ENCODE data around the gene TPM4.

The TPM4 gene

DNA sequence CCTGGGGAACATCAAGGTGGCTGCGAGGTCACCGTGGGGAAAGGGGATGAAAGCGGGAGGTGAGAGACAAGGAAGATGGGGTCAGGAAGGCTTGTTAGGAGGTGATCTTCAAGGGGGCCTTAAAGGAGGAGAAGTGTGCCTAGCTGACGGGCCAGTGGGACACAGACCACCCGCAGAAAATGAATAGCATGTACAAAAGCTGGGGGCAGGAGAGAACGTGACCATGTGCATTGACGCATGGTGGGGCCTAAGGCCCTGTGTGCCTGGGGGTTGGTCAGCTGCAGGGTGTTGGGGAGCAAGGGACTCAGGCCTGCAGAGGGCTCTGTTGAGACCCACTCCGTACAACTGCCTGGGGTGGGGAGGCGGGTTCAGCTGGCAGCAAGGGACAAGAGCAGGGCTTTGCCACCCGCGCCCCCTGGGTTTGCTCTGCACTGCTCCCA is 41.3 kb downstream of the TPM4 start:
- H3K4me3 ChIP-seq (ENCODE audit: low read depth, low read length), result peak overlapping the region; percentile 58
- peak; percentile 91 for DNase-seq (ENCODE audit: low read depth)
- TF ChIP-seq, protein P1, sequence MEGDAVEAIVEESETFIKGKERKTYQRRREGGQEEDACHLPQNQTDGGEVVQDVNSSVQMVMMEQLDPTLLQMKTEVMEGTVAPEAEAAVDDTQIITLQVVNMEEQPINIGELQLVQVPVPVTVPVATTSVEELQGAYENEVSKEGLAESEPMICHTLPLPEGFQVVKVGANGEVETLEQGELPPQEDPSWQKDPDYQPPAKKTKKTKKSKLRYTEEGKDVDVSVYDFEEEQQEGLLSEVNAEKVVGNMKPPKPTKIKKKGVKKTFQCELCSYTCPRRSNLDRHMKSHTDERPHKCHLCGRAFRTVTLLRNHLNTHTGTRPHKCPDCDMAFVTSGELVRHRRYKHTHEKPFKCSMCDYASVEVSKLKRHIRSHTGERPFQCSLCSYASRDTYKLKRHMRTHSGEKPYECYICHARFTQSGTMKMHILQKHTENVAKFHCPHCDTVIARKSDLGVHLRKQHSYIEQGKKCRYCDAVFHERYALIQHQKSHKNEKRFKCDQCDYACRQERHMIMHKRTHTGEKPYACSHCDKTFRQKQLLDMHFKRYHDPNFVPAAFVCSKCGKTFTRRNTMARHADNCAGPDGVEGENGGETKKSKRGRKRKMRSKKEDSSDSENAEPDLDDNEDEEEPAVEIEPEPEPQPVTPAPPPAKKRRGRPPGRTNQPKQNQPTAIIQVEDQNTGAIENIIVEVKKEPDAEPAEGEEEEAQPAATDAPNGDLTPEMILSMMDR (IDR thresholded peaks at IDR 0.05; ENCODE audit: insufficient read depth, low read depth, low read length, missing control alignments), result peak; percentile 49

DNA sequence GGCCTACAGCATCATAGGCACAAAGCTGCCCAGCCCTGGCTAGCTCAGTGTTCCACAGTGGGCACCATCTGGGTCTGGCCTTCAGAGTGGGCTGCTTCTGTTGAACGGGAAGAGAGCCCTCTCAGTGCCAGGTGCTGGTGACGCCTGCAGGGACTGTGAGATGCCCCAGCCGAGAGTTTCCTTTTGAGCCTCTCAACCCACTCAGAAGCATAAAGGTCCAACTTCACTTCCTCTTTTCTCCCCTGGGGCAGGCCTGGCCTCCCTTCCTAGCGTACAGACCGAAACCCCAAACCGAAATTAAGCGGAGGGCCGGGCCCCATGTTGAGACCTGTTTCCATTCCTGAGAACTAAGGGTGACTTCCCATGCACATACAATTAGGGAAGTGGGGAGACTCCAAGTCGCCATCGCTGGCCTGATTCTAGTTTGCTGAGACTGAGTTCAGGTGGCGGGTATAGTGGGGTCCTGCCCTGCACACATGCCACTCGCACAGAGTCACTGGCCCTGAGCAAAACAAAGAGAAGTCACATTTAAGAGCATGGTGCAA is 42.3 kb downstream of the TPM4 start:
- peak; percentile 98 for DNase-seq (ENCODE audit: low read depth)
- TF ChIP-seq, protein P1 (IDR thresholded peaks at IDR 0.05; ENCODE audit: insufficient read depth, low read depth, low read length, missing control alignments), result no peak
- peak overlapping the region; percentile 58 for H3K4me3 ChIP-seq (ENCODE audit: low read depth, low read length)

DNA sequence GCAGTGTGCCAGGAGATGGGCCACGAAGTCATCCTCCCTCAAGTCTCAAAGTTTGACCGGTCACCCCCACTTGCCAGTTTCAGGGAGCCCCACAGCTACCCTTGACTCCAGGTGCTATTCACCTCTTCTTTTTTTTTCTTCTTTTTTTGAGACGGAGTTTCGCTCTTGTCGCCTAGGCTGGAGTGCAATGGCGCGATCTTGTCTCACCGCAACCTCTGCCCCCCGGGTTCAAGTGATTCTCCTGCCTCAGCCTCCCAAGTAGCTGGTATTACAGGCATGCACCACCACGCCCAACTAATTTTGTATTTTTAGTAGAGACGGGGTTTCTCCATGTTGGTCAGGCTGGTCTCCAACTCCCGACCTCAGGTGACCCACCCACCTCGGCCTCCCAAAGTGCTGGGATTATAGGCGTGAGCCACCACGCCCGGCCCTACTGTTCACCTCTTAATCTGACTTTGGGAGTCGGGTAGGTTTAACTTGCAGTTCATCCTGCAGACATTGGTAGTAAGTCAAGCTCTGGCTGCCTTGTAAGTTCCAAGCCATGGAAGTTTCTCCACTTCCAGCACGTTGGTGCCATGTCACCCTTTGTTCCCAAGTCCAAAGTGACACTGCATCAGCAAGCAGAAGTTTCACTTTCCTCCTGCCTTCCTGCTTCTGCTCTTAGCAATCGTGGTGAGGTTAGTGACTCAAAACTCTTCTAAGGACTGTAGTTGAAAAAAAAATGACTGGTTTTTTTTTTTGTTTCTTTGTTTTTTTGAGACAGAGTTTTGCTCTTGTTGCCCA is 43.0 kb downstream of the TPM4 start:
- DNase-seq (ENCODE audit: low read depth), result peak; percentile 93

DNA sequence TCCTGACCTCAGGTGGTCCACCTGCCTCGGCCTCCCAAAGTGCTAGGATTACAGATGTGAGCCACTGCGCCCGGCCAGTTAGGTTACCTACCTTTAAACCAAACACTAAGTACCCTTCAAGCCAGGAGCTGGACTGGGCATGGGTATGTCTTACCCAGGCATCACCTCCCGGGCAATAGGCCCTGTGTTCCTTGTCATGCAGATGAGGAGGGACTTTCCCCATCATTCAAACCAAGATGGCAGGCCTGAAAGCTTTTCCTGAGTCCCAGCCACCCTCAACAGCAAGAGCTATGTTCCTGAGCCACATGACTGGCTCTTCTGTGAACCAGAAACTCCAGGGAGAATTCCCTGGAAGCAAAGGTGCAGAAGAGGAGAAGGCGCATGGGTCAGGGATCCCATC is 44.8 kb downstream of the TPM4 start:
- no peak for DNase-seq (ENCODE audit: low read depth)
- TF ChIP-seq, protein P1 (IDR thresholded peaks at IDR 0.05; ENCODE audit: insufficient read depth, low read depth, low read length, missing control alignments), result no peak
- no peak overlapping the region for H3K4me3 ChIP-seq (ENCODE audit: low read depth, low read length)

More for the DNA sequence above, 43.0 kb downstream of the TPM4 start:
- H3K4me3 ChIP-seq (ENCODE audit: low read depth, low read length), result peak overlapping the region; percentile 39

DNA sequence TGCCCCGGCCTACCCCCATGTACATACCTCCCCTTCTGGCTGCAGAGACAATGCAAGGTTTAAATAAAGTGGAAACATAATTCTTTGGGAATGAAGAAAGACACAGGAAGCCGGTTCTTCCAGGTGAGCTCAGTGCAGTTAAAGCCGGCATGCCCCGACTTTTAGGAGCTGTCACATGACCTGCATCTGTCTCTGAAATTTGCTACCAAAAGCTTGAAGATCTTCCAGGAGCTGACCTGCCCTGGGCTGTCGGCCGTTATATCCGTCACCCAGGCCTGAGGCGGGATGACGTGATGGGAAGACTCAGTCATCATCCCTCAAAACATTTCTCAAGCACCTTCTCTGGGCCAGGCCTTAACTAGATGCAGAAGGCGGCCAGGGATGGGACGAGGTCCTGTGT is 45.7 kb downstream of the TPM4 start:
- no peak for DNase-seq (ENCODE audit: low read depth)
- TF ChIP-seq, protein P1 (IDR thresholded peaks at IDR 0.05; ENCODE audit: insufficient read depth, low read depth, low read length, missing control alignments), result no peak
- H3K4me3 ChIP-seq (ENCODE audit: low read depth, low read length), result no peak overlapping the region

DNA sequence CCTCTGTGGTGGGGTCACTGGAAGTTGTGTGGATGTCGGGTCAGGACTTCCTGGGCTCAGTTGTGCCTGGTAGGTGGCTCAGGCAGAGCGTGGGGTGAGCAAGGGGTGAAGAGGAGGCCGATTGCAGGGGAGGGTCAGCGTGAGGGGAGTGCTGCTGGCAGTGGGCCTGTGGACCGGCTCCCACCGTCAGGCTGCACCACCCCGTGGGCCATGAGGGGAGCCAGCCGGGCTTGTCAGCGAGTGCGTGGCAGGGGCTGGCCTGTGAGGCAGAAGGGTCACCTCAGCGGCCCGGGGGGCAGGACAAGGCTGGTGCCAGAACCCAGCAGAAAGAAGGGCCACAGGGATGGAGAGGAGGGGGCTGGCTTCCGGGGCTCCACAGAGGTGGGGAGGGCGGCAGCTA is 48.7 kb downstream of the TPM4 start:
- no peak overlapping the region for H3K4me3 ChIP-seq (ENCODE audit: low read depth, low read length)
- TF ChIP-seq, protein P1 (IDR thresholded peaks at IDR 0.05; ENCODE audit: insufficient read depth, low read depth, low read length, missing control alignments), result no peak
- no peak for DNase-seq (ENCODE audit: low read depth)

DNA sequence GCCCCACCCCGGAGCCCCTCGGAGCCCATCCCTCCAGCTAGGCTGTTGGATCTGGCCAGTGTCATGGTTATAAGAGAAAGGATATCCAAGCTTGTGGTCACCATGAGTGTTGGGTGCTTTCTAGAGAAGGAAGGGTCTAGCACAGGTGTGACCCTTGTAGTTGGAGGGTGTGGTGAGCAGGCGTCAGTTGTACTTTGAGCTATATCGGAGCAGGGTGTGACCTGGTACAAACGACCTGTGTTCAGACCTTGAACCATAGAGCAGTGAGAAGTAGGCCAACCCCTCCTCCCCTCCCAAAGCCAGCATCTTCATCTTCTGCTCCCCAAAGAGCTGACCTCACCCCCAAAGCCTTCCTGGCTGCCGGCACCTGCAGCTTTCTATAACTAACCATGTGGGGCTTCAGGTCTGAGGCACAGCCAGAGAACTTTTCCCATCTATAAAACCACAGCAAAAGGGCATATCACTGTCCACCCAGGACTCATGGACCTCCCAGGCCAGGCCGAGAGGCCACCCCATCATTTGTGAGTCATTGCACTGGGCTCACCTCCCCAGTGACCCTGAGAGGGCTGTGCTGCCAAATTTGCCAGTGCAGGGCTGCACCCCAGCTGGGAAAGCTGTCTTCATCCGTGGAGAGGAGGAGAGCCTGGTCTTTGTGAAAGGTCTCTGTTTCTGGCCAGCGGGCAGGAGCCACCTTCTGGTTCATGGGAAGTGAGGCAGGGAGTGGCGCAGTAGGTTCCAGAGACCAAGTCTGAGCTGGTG is 49.6 kb downstream of the TPM4 start:
- H3K4me3 ChIP-seq (ENCODE audit: low read depth, low read length), result no peak overlapping the region
- TF ChIP-seq, protein P1 (IDR thresholded peaks at IDR 0.05; ENCODE audit: insufficient read depth, low read depth, low read length, missing control alignments), result no peak
- no peak for DNase-seq (ENCODE audit: low read depth)

All from GM12865 (cell line).